Mesenchymal stem cell (in vitro differentiated cells and primary cell): ENCODE results near the gene TIAM1.
A peak's percentile ranks its signal among the peaks of the same experiment; 100 is the strongest.

ENCODE experiments used
- DNase-seq: peaks from one replicate; pipeline ENCODE4 v3.0.0-alpha.2; 2013
- H2AFZ ChIP-seq: one replicate; pipeline ENCODE4 v1.6.1; 2013; ENCODE audit warnings: low read depth, mild to moderate bottlenecking, control low read depth, inconsistent platforms, low read length, moderate library complexity
- H2AK5ac ChIP-seq: 2 replicates; pipeline ENCODE4 v1.6.1; 2013; ENCODE audit warnings: low read length, moderate library complexity, mild to moderate bottlenecking, inconsistent platforms; ENCODE audit not compliant: severe bottlenecking
- H2BK120ac ChIP-seq: one replicate; pipeline ENCODE4 v1.6.1; 2013; ENCODE audit warnings: low read depth, mild to moderate bottlenecking, inconsistent platforms, low read length, moderate library complexity
- H2BK12ac ChIP-seq, 2 experiments: one replicate each; pipeline ENCODE4 v1.6.1; 2013; ENCODE audit warnings: inconsistent platforms in 2 of 2, low read length in 2 of 2, mild to moderate bottlenecking in 2 of 2, moderate library complexity in 2 of 2, control low read depth in 1 of 2
- H2BK15ac ChIP-seq: one replicate; pipeline ENCODE4 v1.6.1; 2013; ENCODE audit warnings: mild to moderate bottlenecking, low read depth, inconsistent platforms; ENCODE audit not compliant: poor library complexity, severe bottlenecking
- H2BK5ac ChIP-seq: 2 replicates; pipeline ENCODE4 v1.6.1; 2013; ENCODE audit warnings: low read depth, mild to moderate bottlenecking, low read length, control low read depth, inconsistent platforms; ENCODE audit not compliant: poor library complexity, severe bottlenecking
- H3K14ac ChIP-seq, 2 experiments: one replicate each; pipeline ENCODE4 v1.6.1; 2013; ENCODE audit warnings: inconsistent platforms in 2 of 2, low read length in 2 of 2, control low read depth in 1 of 2, mild to moderate bottlenecking in 1 of 2, moderate library complexity in 1 of 2
- H3K18ac ChIP-seq, 2 experiments: one replicate each; pipeline ENCODE4 v1.6.1; 2013; ENCODE audit warnings: inconsistent platforms in 2 of 2, low read length in 2 of 2, control low read depth in 1 of 2, low read depth in 1 of 2, mild to moderate bottlenecking in 1 of 2
- H3K23ac ChIP-seq, 2 experiments: one replicate each; pipeline ENCODE4 v1.6.1; 2013; ENCODE audit warnings: inconsistent platforms in 2 of 2, low read length in 2 of 2, mild to moderate bottlenecking in 2 of 2, moderate library complexity in 2 of 2, control low read depth in 1 of 2
- H3K27ac ChIP-seq: 2 replicates; pipeline ENCODE4 v1.5.1; 2013; ENCODE audit warnings: mild to moderate bottlenecking, moderate library complexity, low read length, control low read depth, inconsistent platforms; ENCODE audit not compliant: poor library complexity, severe bottlenecking
- H3K27me3 ChIP-seq, 2 experiments: 2 replicates each; pipeline versions ENCODE4 v1.6.1 to v1.7.0; 2013; ENCODE audit warnings: low read length in 2 of 2, mild to moderate bottlenecking in 2 of 2, moderate library complexity in 2 of 2, control low read depth in 1 of 2, inconsistent platforms in 1 of 2; ENCODE audit not compliant: control insufficient read depth in 1 of 2, insufficient read depth in 1 of 2
- H3K36me3 ChIP-seq, 2 experiments: 2 replicates each; pipeline versions ENCODE4 v1.6.1 to v1.7.0; 2013; ENCODE audit warnings: low read length in 2 of 2, control low read depth in 1 of 2, inconsistent platforms in 1 of 2, low read depth in 1 of 2, mild to moderate bottlenecking in 1 of 2; ENCODE audit not compliant: insufficient read depth in 2 of 2, control insufficient read depth in 1 of 2
- H3K4ac ChIP-seq, 2 experiments: one replicate each; pipeline ENCODE4 v1.6.1; 2013; ENCODE audit warnings: inconsistent platforms in 2 of 2, low read length in 2 of 2, mild to moderate bottlenecking in 2 of 2, moderate library complexity in 2 of 2, control low read depth in 1 of 2, low read depth in 1 of 2
- H3K4me1 ChIP-seq: 2 replicates; pipeline ENCODE4 v1.6.1; 2013; ENCODE audit warnings: low read depth, low read length, control low read depth; ENCODE audit not compliant: control insufficient read depth, insufficient read depth
- H3K4me2 ChIP-seq: 2 replicates; pipeline ENCODE4 v1.6.1; 2013; ENCODE audit warnings: low read length, mild to moderate bottlenecking, inconsistent platforms; ENCODE audit not compliant: poor library complexity, severe bottlenecking
- H3K4me3 ChIP-seq, 2 experiments: 2 replicates each; pipeline versions ENCODE4 v1.5.1 to v1.7.0; 2013; ENCODE audit warnings: low read length in 2 of 2, mild to moderate bottlenecking in 2 of 2, control low read depth in 1 of 2, low read depth in 1 of 2; ENCODE audit not compliant: insufficient read depth in 1 of 2
- H3K79me1 ChIP-seq: replicated peaks from 2 replicates; pipeline ENCODE4 v1.6.1; 2013; ENCODE audit warnings: mild to moderate bottlenecking, control low read depth, low read length, inconsistent platforms; ENCODE audit not compliant: poor library complexity, severe bottlenecking
- H3K9ac ChIP-seq: 2 replicates; pipeline ENCODE4 v1.7.0; 2013; ENCODE audit warnings: mild to moderate bottlenecking, low read length, moderate library complexity
- H3K9me3 ChIP-seq: 2 replicates; pipeline ENCODE4 v1.7.0; 2013; ENCODE audit warnings: mild to moderate bottlenecking, low read length; ENCODE audit not compliant: control insufficient read depth
- H4K8ac ChIP-seq: one replicate; pipeline ENCODE4 v1.6.1; 2013; ENCODE audit warnings: inconsistent platforms, mild to moderate bottlenecking, low read length, moderate library complexity
- H4K91ac ChIP-seq: one replicate; pipeline ENCODE4 v1.6.1; 2013; ENCODE audit warnings: mild to moderate bottlenecking, low read length, inconsistent platforms
- WGBS: methylation state at CpG from one replicate; pipeline ENCODE4 v1.1.7; 2013; ENCODE audit warnings: mixed read lengths; 5-methylcytosine and 5-hydroxymethylcytosine counted together

Gene TIAM1

GRCh38 chr21:31180256-31181081 is 163.6 kb downstream of the TIAM1 start:
- peak; percentile 63 for DNase-seq
- Histone ChIP-seq H3K4me3 (no peak overlapping the region), H2BK15ac (no peak overlapping the region), H3K4me1 (no peaks in the 10 kb centered on the region), H3K79me1 (no peaks in the 10 kb centered on the region), H2BK120ac (no peak overlapping the region), H2AK5ac (no peak overlapping the region), H3K18ac (no peak overlapping the region), H3K27ac (no peak overlapping the region), H4K91ac (no peak overlapping the region), H2BK5ac (no peak overlapping the region), H3K4me2 (no peak overlapping the region), H3K4ac (no peak overlapping the region), H2AFZ (no peak overlapping the region), H3K27me3 (no peaks in the 10 kb centered on the region), H4K8ac (no peak overlapping the region), H2BK12ac (no peak overlapping the region), H3K36me3 (peaks cover 5 to 19% of the 10 kb centered on the region in 2 experiments), H3K9ac (no peak overlapping the region), H3K9me3 (no peaks in the 10 kb centered on the region), H3K14ac (no peak overlapping the region), H3K23ac (no peak overlapping the region)
- WGBS, result 33% methylated on average over 3 of the region's 5 CpGs

- Histone ChIP-seq H3K9me3 (no peaks in the 10 kb centered on the region), H3K23ac (no peak overlapping the region), H2BK120ac (no peak overlapping the region), H3K27me3 (no peaks in the 10 kb centered on the region), H3K4ac (no peak overlapping the region), H2BK15ac (no peak overlapping the region), H3K4me2 (no peak overlapping the region), H3K18ac (no peak overlapping the region), H2BK12ac (peak overlapping the region in 1 of 2 experiments; percentile 30), H3K4me3 (no peak overlapping the region), H2AFZ (no peak overlapping the region), H4K8ac (no peak overlapping the region), H3K9ac (no peak overlapping the region), H2AK5ac (no peak overlapping the region), H4K91ac (no peak overlapping the region), H3K4me1 (no peaks in the 10 kb centered on the region), H3K36me3 (peaks cover 0 to under 1% of the 10 kb centered on the region in 2 experiments), H3K79me1 (no peaks in the 10 kb centered on the region), H2BK5ac (no peak overlapping the region), H3K27ac (no peak overlapping the region), H3K14ac (no peak overlapping the region)
- WGBS, result 96% methylated on average over 3 of the region's 4 CpGs
- DNase-seq, result no peak
Observed at GRCh38 chr21:31176725-31177124, 167.3 kb downstream of the TIAM1 start.

GRCh38 chr21:31176080-31176551 is 167.9 kb downstream of the TIAM1 start:
- Histone ChIP-seq H3K27me3 (no peaks in the 10 kb centered on the region), H3K18ac (no peak overlapping the region), H2BK15ac (no peak overlapping the region), H3K23ac (no peak overlapping the region), H3K36me3 (no peaks in the 10 kb centered on the region), H2BK12ac (peak overlapping the region in 1 of 2 experiments; percentile 48), H2BK120ac (no peak overlapping the region), H3K4me1 (no peaks in the 10 kb centered on the region), H3K79me1 (no peaks in the 10 kb centered on the region), H2BK5ac (no peak overlapping the region), H4K91ac (no peak overlapping the region), H3K27ac (no peak overlapping the region), H2AFZ (no peak overlapping the region), H3K4ac (no peak overlapping the region), H3K14ac (no peak overlapping the region), H4K8ac (no peak overlapping the region), H3K9me3 (no peaks in the 10 kb centered on the region), H2AK5ac (no peak overlapping the region), H3K4me3 (no peak overlapping the region), H3K9ac (no peak overlapping the region), H3K4me2 (no peak overlapping the region)
- WGBS, result no CpG with 5 or more reads among the region's 2 CpGs
- DNase-seq, result no peak

- no peaks in the 10 kb centered on the region for H3K36me3 ChIP-seq
- no peak overlapping the region for H2AK5ac ChIP-seq
- DNase-seq, result peak; percentile 60
- peak overlapping the region; percentile 76 for H4K91ac ChIP-seq
- peak overlapping the region; percentile 76 to 85 for H3K18ac ChIP-seq
- H3K4me1 ChIP-seq, result no peaks in the 10 kb centered on the region
- no peak overlapping the region for H3K9ac ChIP-seq
- 34% methylated on average over 25 of the region's 25 CpGs for WGBS
- H2BK120ac ChIP-seq, result no peak overlapping the region
- H3K27me3 ChIP-seq, result no peaks in the 10 kb centered on the region
- H3K27ac ChIP-seq, result no peak overlapping the region
- peak overlapping the region; percentile 7 to 89 for H2BK12ac ChIP-seq
- H3K79me1 ChIP-seq, result no peaks in the 10 kb centered on the region
- H3K4me3 ChIP-seq, result no peak overlapping the region
- H2AFZ ChIP-seq, result peak overlapping the region; percentile 44
- no peak overlapping the region for H3K14ac ChIP-seq
- peak overlapping the region in 1 of 2 experiments; percentile 73 for H3K4ac ChIP-seq
- peak overlapping the region; percentile 2 for H2BK15ac ChIP-seq
- no peak overlapping the region for H3K23ac ChIP-seq
- no peaks in the 10 kb centered on the region for H3K9me3 ChIP-seq
- no peak overlapping the region for H2BK5ac ChIP-seq
- H3K4me2 ChIP-seq, result no peak overlapping the region
- peak overlapping the region; percentile 71 for H4K8ac ChIP-seq
Observed at GRCh38 chr21:31173881-31174555, 170.0 kb downstream of the TIAM1 start.
